Vein endothelial cell (primary cell): Measurements from ENCODE around the gene TANK. TPM values are rescaled to one million over a fixed set of nuclear protein-coding genes. Genes with fewer than 3 reads are reported as not detected.

Source experiments
- total RNA-seq: library from RNA; depleted of rRNA; stranded (reverse); fragments of >200 nt; gene quantifications from 2 replicates; pipeline ENCODE4 v1.2.3, GENCODE V29; 2012

Gene TANK, protein sequence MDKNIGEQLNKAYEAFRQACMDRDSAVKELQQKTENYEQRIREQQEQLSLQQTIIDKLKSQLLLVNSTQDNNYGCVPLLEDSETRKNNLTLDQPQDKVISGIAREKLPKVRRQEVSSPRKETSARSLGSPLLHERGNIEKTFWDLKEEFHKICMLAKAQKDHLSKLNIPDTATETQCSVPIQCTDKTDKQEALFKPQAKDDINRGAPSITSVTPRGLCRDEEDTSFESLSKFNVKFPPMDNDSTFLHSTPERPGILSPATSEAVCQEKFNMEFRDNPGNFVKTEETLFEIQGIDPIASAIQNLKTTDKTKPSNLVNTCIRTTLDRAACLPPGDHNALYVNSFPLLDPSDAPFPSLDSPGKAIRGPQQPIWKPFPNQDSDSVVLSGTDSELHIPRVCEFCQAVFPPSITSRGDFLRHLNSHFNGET
- total RNA-seq, result 112 and 133 TPM in 2 replicates

DNA sequence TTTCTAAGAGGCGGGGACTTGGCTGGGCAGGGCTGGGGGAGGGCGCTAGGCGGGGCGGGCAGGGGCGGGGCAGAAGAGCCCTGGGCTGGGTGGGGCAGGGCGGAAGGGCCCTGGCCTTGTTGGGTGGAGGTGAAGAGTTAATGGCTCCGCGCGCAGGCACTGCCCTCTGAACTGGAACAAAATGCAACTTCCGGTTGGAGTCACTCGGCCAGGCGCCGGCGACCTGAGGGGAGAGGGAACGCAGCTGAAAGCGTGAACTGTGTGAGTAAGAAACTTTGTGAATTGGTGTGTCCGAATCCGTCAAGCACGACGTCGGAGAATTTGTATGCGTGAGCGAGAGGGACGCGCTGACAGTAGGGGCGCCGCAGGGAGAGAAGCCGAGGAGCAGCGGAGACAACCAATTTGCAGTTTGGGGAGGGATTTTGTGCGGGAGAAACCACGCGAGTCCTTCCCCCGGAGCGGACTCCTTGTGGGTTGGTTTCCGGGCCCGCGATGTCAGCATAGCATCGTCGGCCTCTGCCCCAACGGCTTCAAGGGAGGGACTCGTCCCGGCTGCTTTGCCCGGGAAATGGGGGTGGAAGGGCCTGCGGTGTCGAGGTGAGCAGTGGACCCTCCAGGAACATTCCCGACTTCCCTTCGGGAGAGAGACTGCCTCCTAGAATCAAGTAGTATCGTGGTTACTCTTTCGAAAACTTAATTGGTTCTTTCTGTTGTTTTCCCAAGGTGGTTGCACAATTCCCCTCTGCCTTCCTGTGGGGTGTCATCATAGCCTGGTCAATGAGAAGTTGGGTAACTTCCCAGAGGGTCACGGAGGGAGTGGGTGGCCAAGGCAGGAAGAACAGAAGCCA lies at the start of gene TANK:
Gene TANK (plus strand): TSS at position 203 of the 848 bp plus-strand sequence. CDS start 19,235 bp downstream, outside the sequence.

Other genes starting within 250 kb of the TANK start
- gene PSMD14, start 148.0 kb downstream of the TANK start, total RNA-seq, result 95.4 and 129 TPM in 2 replicates